Testis (tissue), 5 donors: ENCODE data around the gene SLC22A6. TPM values are rescaled to one million over a fixed set of nuclear protein-coding genes. Genes with fewer than 3 reads are reported as not detected.
A peak's percentile ranks its signal among the peaks of the same experiment; 100 is the strongest.

Source experiments
- DNase-seq: peaks from one replicate; pipeline ENCODE4 v3.0.0-alpha.2; 2019
- H3K27ac ChIP-seq, 2 donors: fragments of 200-600 bp; sonication (generic); one replicate each; pipeline ENCODE4 v1.5.1; 2019
- H3K27me3 ChIP-seq: fragments of 200-600 bp; sonication (generic); one replicate; pipeline ENCODE4 v1.5.1; 2019
- H3K36me3 ChIP-seq: fragments of 200-600 bp; sonication (generic); one replicate; pipeline ENCODE4 v1.5.1; 2017; ENCODE audit warnings: low read depth; ENCODE audit errors: missing control alignments
- H3K4me1 ChIP-seq: fragments of 200-600 bp; sonication (generic); one replicate; pipeline ENCODE4 v1.5.1; 2019
- H3K4me3 ChIP-seq, 2 donors: fragments of 200-600 bp; sonication (generic); one replicate each; pipeline ENCODE4 v1.5.1; 2017 to 2019
- H3K9me3 ChIP-seq: fragments of 200-600 bp; sonication (generic); one replicate; pipeline ENCODE4 v1.5.1; 2017
- CTCF ChIP-seq, 3 experiments: fragments of 450-650 bp in 2 of 3; fragments of 200-600 bp in 1 of 3; sonication (generic) in 1 of 3; IDR thresholded peaks; one replicate each; pipeline ENCODE4 v1.5.1; 2016 to 2019; ENCODE audit warnings: antibody characterized with exemption in 3 of 3, mild to moderate bottlenecking in 2 of 3, moderate library complexity in 1 of 3
- POLR2A ChIP-seq: fragments of 450-650 bp; IDR thresholded peaks from one replicate; pipeline ENCODE4 v1.6.1; 2017; ENCODE audit warnings: antibody characterized with exemption, mild to moderate bottlenecking, moderate library complexity
- WGBS, 2 donors: methylation state at CpG; one replicate each; pipeline ENCODE4 v1.1.5; 2018; 5-methylcytosine and 5-hydroxymethylcytosine counted together
- intact Hi-C: fragments of 100-400 bp; cut with DNase I; formaldehyde crosslinking; loops from one replicate; pipeline ENCODE4 v1.15.1; 2023; ENCODE audit warnings: low total_unique reads
- long read RNA-seq, 2 donors: transcript quantifications; one replicate each; lab custom pipeline, GENCODE V29; 2026
- polyA plus RNA-seq: library from polyadenylated mRNA; stranded (reverse); fragments of 350-450 nt; fragmentation: Illumina TruSeq; extraction: RNeasy Lipid Tissue Mini Kit (QIAGEN cat#74804); gene quantifications from one replicate; pipeline ENCODE4 v1.2.3, GENCODE V29; 2014; ENCODE audit warnings: low read depth, low replicate concordance; ENCODE audit not compliant: insufficient read depth
- total RNA-seq, 2 donors: library from RNA; depleted of rRNA; stranded (reverse); fragments of >200 nt; gene quantifications; one replicate each; pipeline ENCODE4 v1.2.3, GENCODE V29; 2016

Gene SLC22A6
- total RNA-seq, result not detected
- not detected for polyA plus RNA-seq
- long read RNA-seq, donor 1, result 0 reads
- long read RNA-seq, donor 2, result 0 reads

GRCh38 chr11:62984451-62984991 lies at the start of gene SLC22A6:
TSS of gene SLC22A6 (minus strand) at chr11:62984967. CDS start at chr11:62984690, 277 bp downstream.
- no peaks in the 10 kb centered on the region for H3K4me1 ChIP-seq
- H3K4me3 ChIP-seq, result no peak within 1 kb of the TSS
- no peak for TF ChIP-seq POLR2A
- no peaks in the 10 kb centered on the region for H3K36me3 ChIP-seq
- intact Hi-C loops, result no loop called here
- no peak within 1 kb of the TSS for H3K27ac ChIP-seq
- H3K27me3 ChIP-seq, result no peaks in the 10 kb centered on the region
- no peaks in the 10 kb centered on the region for H3K9me3 ChIP-seq
- 81 to 100% methylated on average over 1 to 14 of the region's 14 CpGs for WGBS, 2 donors
- DNase-seq, result no peak

- intact Hi-C loops, result no loop called here
- no peak for DNase-seq
- no peaks in the 10 kb centered on the region for H3K27me3 ChIP-seq
- H3K9me3 ChIP-seq, result no peaks in the 10 kb centered on the region
- TF ChIP-seq CTCF (IDR thresholded peaks at IDR 0.05), result no peak
- no peak for TF ChIP-seq POLR2A
- H3K36me3 ChIP-seq, result no peaks in the 10 kb centered on the region
- H3K27ac ChIP-seq, result no peak overlapping the region
- no peaks in the 10 kb centered on the region for H3K4me1 ChIP-seq
- H3K4me3 ChIP-seq, result no peak overlapping the region
- 97 to 98% methylated on average over 4 of the region's 4 CpGs for WGBS, 2 donors
These were observed 47.7 kb upstream of the SLC22A6 start for GRCh38 chr11:63032457-63032856.

- Histone ChIP-seq H3K27ac (no peak overlapping the region), H3K27me3 (no peaks in the 10 kb centered on the region), H3K4me3 (no peak overlapping the region), H3K4me1 (peaks cover 4% of the 10 kb centered on the region), H3K9me3 (no peaks in the 10 kb centered on the region), H3K36me3 (no peaks in the 10 kb centered on the region)
- TF ChIP-seq POLR2A (no peak), CTCF (IDR thresholded peaks at IDR 0.05) (peak; percentile 99 to 100 (median 99))
- peak; percentile 96 for DNase-seq
- 3 to 12% methylated on average over 12 to 19 of the region's 19 CpGs for WGBS, 2 donors
- intact Hi-C loops, result loop anchor here (2.0 kb wide), 1 partner anchor 115 kb away; no protein-coding TSS in a partner anchor
These were observed 39.3 kb upstream of the SLC22A6 start for GRCh38 chr11:63023841-63024648.

GRCh38 chr11:63023222-63023814 lies 38.6 kb upstream of the SLC22A6 start:
- 76 to 84% methylated on average over 11 of the region's 11 CpGs for WGBS, 2 donors
- H3K4me1 ChIP-seq, result peaks cover 4% of the 10 kb centered on the region
- no peaks in the 10 kb centered on the region for H3K36me3 ChIP-seq
- no peak overlapping the region for H3K4me3 ChIP-seq
- no peak for TF ChIP-seq POLR2A
- TF ChIP-seq CTCF (IDR thresholded peaks at IDR 0.05), result no peak
- no peaks in the 10 kb centered on the region for H3K9me3 ChIP-seq
- H3K27me3 ChIP-seq, result no peaks in the 10 kb centered on the region
- no peak for DNase-seq
- H3K27ac ChIP-seq, result no peak overlapping the region
- intact Hi-C loops, result no loop called here

GRCh38 chr11:63022441-63022840 lies 37.7 kb upstream of the SLC22A6 start:
- DNase-seq, result no peak
- WGBS, 2 donors, result 70 to 94% methylated on average over 5 to 6 of the region's 6 CpGs
- H3K27ac ChIP-seq, result no peak overlapping the region

More at GRCh38 chr11:63022441-63022840, 37.7 kb upstream of the SLC22A6 start:
- TF ChIP-seq CTCF (IDR thresholded peaks at IDR 0.05), result no peak
- TF ChIP-seq POLR2A, result no peak
- H3K9me3 ChIP-seq, result no peaks in the 10 kb centered on the region
- H3K36me3 ChIP-seq, result no peaks in the 10 kb centered on the region
- peaks cover 4% of the 10 kb centered on the region for H3K4me1 ChIP-seq
- no peaks in the 10 kb centered on the region for H3K27me3 ChIP-seq
- H3K4me3 ChIP-seq, result no peak overlapping the region
- intact Hi-C loops, result no loop called here
